ENCODE measurements around the gene KCTD10. TPM values are rescaled to one million over a fixed set of nuclear protein-coding genes. Genes with fewer than 3 reads are reported as not detected.

KCTD10 gene
- total and polyA plus RNA-seq, 9 of the 15 experiments (the other 6 are each of a cell fraction or from before 2014, with no cell fraction given) = 1.9 to 37.5 (median 15.7) TPM

- TF ChIP-seq ZNF165 (CRISPR knock-in tag; IDR thresholded peaks at IDR 0.05; ENCODE audit: borderline replicate concordance) (no peak), CHAMP1 (IDR thresholded peaks at IDR 0.05) (no peak), SRSF3 (IDR thresholded peaks at IDR 0.05; ENCODE audit: insufficient read depth, low read length) (no peak), ADNP (tag; IDR thresholded peaks at IDR 0.05) (no peak), KLF10 (CRISPR knock-in tag; IDR thresholded peaks at IDR 0.05) (no peak)
These were observed 6.2 kb upstream of the KCTD10 start (continued) for GRCh38 chr12:109483346-109483745.

- intact Hi-C loops (cut with micrococcal nuclease) = no loop called here
- H3K9me1 ChIP-seq (ENCODE audit: control insufficient read depth, insufficient read depth, low read length) = no peaks in the 10 kb centered on the region
- H3K4me2 ChIP-seq (ENCODE audit: insufficient read depth, low read length) = no peak overlapping the region
- H3K27me3 ChIP-seq (ENCODE audit: control insufficient read depth in 2 of 2, insufficient read depth in 2 of 2, low read length in 2 of 2) = no peaks in the 10 kb centered on the region
- no peak overlapping the region for H3K27ac ChIP-seq (ENCODE audit: extremely low read depth, low read depth, low read length)
- H3K4me3 ChIP-seq = no peak overlapping the region
- H3K36me3 ChIP-seq (ENCODE audit: control insufficient read depth, insufficient read depth, low read length) = peaks cover 44% of the 10 kb centered on the region
- no peak overlapping the region for H2AFZ ChIP-seq (ENCODE audit: low read depth, low read length)
- 50% methylated on average over 2 of the region's 2 CpGs for WGBS (ENCODE audit: insufficient coverage, low coverage, missing lambda C conversion rate)
- POLR2A ChIA-PET = interaction anchor here (1.0 kb wide), 1 partner anchor 20 kb away, joined by 3 read pairs; no protein-coding TSS in a partner anchor
- peaks cover 3 to 4% of the 10 kb centered on the region in 2 experiments; a peak in 1 of 5 replicates for H3K4me1 ChIP-seq (replicated peaks in 1 of 2; ENCODE audit: control insufficient read depth in 2 of 2, insufficient read depth in 2 of 2, low read length in 2 of 2)
- ATAC-seq = no peak
- FAIRE-seq = no peak
- H3K9me3 ChIP-seq (replicated peaks; ENCODE audit: control insufficient read depth, insufficient read depth, low read depth, low read length) = no peaks in the 10 kb centered on the region
- in situ Hi-C loops (cut with MboI) = no loop called here
- TF ChIP-seq NR0B1 (IDR thresholded peaks at IDR 0.05; ENCODE audit: partially characterized antibody) = no peak
- peak; percentile 24; the same call in 1 of the 2 replicates for TF ChIP-seq ZNF316 (IDR thresholded peaks at IDR 0.05)
- no peak for TF ChIP-seq RHOXF2B (CRISPR knock-in tag; conservative IDR thresholded peaks at IDR 0.05)
- H4K20me1 ChIP-seq (replicated peaks; ENCODE audit: control insufficient read depth, insufficient read depth, low read length) = no peaks in the 10 kb centered on the region
- CTCF ChIA-PET (ENCODE audit: low intra/inter-chr PET ratio) = no interaction called here
- no peak for DNase-seq (ENCODE audit: extremely low read depth in 1 of 4, low spot score in 3 of 4)
- H3K9ac ChIP-seq (ENCODE audit: insufficient read depth in 1 of 2, low read depth in 2 of 2, low read length in 2 of 2) = no peak overlapping the region
- H3K79me2 ChIP-seq (ENCODE audit: control insufficient read depth, insufficient read depth, low read length) = peaks cover 13% of the 10 kb centered on the region
- BruUV-seq (replicated peaks) = no TSS peak
These were observed 5.8 kb upstream of the KCTD10 start for GRCh38 chr12:109482894-109483293.
